K562 (cell line): ENCODE results near the gene FEN1. TPM values are rescaled to one million over a fixed set of nuclear protein-coding genes. Genes with fewer than 3 reads are reported as not detected.

ENCODE experiments used
- ARID1B ChIP-seq: fragments of 450-650 bp; IDR thresholded peaks from 2 replicates; pipeline ENCODE4 v1.6.1; 2016; ENCODE audit warnings: antibody characterized with exemption, mild to moderate bottlenecking, inconsistent platforms
- ATF1 ChIP-seq, 2 experiments: fragments of 450-650 bp in 1 of 2; IDR thresholded peaks; 2 replicates each; pipeline ENCODE4 v1.6.1; 2016; ENCODE audit warnings: missing compliant biosample characterization in 1 of 2, missing genetic modification characterization in 1 of 2
- CBX5 ChIP-seq: IDR thresholded peaks from 2 replicates; pipeline ENCODE4 v1.6.1; 2014; ENCODE audit warnings: low read depth, borderline replicate concordance
- CREB1 ChIP-seq, 2 experiments: sonication (generic) in 1 of 2; formaldehyde crosslinking in 1 of 2; IDR thresholded peaks; 2 replicates each; pipeline versions ENCODE4 v1.6.1 to v1.8.0; 2012 to 2022; ENCODE audit warnings: inconsistent platforms in 1 of 2, mild to moderate bottlenecking in 1 of 2, missing genetic modification reagents in 1 of 2, moderate library complexity in 1 of 2
- DMBX1 ChIP-seq: fragments of 250-450 bp; sonication (Bioruptor Pico); IDR thresholded peaks from 2 replicates; pipeline ENCODE4 v1.8.0; 2022; ENCODE audit warnings: inconsistent platforms, mild to moderate bottlenecking, moderate library complexity, borderline replicate concordance
- DPF2 ChIP-seq: fragments of 450-650 bp; IDR thresholded peaks from 2 replicates; pipeline ENCODE4 v1.6.1; 2016
- E2F3 ChIP-seq: fragments of 250-450 bp; sonication (Bioruptor Pico); IDR thresholded peaks from 2 replicates; pipeline ENCODE4 v1.4.0; 2020; ENCODE audit warnings: mild to moderate bottlenecking
- GABPB2 ChIP-seq: fragments of 250-450 bp; sonication (Bioruptor Pico); conservative IDR thresholded peaks from 2 replicates; pipeline ENCODE4 v1.5.1; 2021; ENCODE audit warnings: mild to moderate bottlenecking
- HDGF ChIP-seq: fragments of 450-650 bp; IDR thresholded peaks from 2 replicates; pipeline ENCODE4 v1.6.1; 2016
- MCM5 ChIP-seq: fragments of 450-650 bp; IDR thresholded peaks from 2 replicates; pipeline ENCODE4 v1.6.1; 2016; ENCODE audit warnings: low read depth
- NCOR1 ChIP-seq: fragments of 450-650 bp; IDR thresholded peaks from 2 replicates; pipeline ENCODE4 v1.6.1; 2016; ENCODE audit warnings: mild to moderate bottlenecking, moderate library complexity
- PHB2 ChIP-seq: fragments of 450-650 bp; IDR thresholded peaks from 2 replicates; pipeline ENCODE4 v1.6.1; 2017; ENCODE audit warnings: low read depth
- RBBP5 ChIP-seq: fragments of 200-600 bp; sonication (generic); IDR thresholded peaks from 2 replicates; pipeline ENCODE4 v1.6.1; 2012; ENCODE audit warnings: borderline replicate concordance, mild to moderate bottlenecking, low read length, control low read depth, inconsistent platforms; ENCODE audit not compliant: insufficient read depth, poor library complexity, severe bottlenecking
- RBM25 ChIP-seq: fragments of 200-400 bp; formaldehyde crosslinking; IDR thresholded peaks from 2 replicates; pipeline ENCODE4 v1.6.1; 2018; ENCODE audit warnings: low read length, low read depth, moderate library complexity; ENCODE audit not compliant: severe bottlenecking
- SP2 ChIP-seq: IDR thresholded peaks from 2 replicates; pipeline ENCODE4 v1.6.1; 2011; ENCODE audit warnings: mild to moderate bottlenecking, low read depth, low read length, moderate library complexity; ENCODE audit not compliant: poor library complexity, severe bottlenecking; ENCODE audit errors: extremely low read depth
- TEAD4 ChIP-seq, 2 experiments: sonication (generic) in 1 of 2; formaldehyde crosslinking in 1 of 2; IDR thresholded peaks; 2 replicates each; pipeline versions ENCODE4 v1.6.1 to v1.8.0; 2012 to 2022; ENCODE audit warnings: borderline replicate concordance in 1 of 2, inconsistent platforms in 1 of 2, low read length in 1 of 2, mild to moderate bottlenecking in 1 of 2, missing genetic modification reagents in 1 of 2
- ZBTB1 ChIP-seq: sonication (generic); formaldehyde crosslinking; IDR thresholded peaks from 2 replicates; pipeline ENCODE4 v1.8.1; 2023; ENCODE audit warnings: missing genetic modification reagents, low read depth, mild to moderate bottlenecking, borderline replicate concordance
- ZBTB8A ChIP-seq: fragments of 450-650 bp; IDR thresholded peaks from 2 replicates; pipeline ENCODE4 v1.6.1; 2018; ENCODE audit warnings: mild to moderate bottlenecking, moderate library complexity; ENCODE audit not compliant: partially characterized antibody
- ZNF274 ChIP-seq: IDR thresholded peaks from 2 replicates; pipeline ENCODE4 v1.6.1; 2011; ENCODE audit warnings: low read depth, mild to moderate bottlenecking, low read length, moderate library complexity, borderline replicate concordance
- ZNF785 ChIP-seq: fragments of 250-450 bp; sonication (Bioruptor Pico); IDR thresholded peaks from 2 replicates; pipeline ENCODE4 v1.4.0; 2020; ENCODE audit warnings: mild to moderate bottlenecking
- polyA plus RNA-seq, 8 experiments: library from polyadenylated mRNA; depleted of rRNA in 4 of 8; stranded (reverse) in 5 of 8; unstranded in 3 of 8; fragments of >200 nt; fragmentation: Nextera tagmentation in 2 of 8; fragmentation: Illumina TruSeq in 1 of 8; extraction: Ambion mirVana in 2 of 8; extraction: Trizol in 1 of 8; gene quantifications; 2 replicates each; pipeline versions ENCODE4 v1.2.1 to v1.2.3, GENCODE V29; 2011 to 2014; ENCODE audit warnings: inconsistent platforms in 1 of 8, missing spikeins in 1 of 8
- total RNA-seq, 7 experiments: library from RNA; depleted of rRNA in 6 of 7; stranded (reverse); fragments of >200 nt in 6 of 7; fragmentation: Illumina TruSeq in 2 of 7; extraction: Trizol in 2 of 7; gene quantifications; 2 replicates each; pipeline versions ENCODE4 v1.2.1 to v1.2.3, GENCODE V29; 2011 to 2021; ENCODE audit warnings: low replicate concordance in 1 of 7
- TF ChIP-seq, protein P1 (sequence below), 2 experiments: fragments of 450-650 bp; conservative IDR thresholded peaks; 2 replicates each; pipeline ENCODE4 v1.6.1; 2017; ENCODE audit warnings: mild to moderate bottlenecking in 2 of 2, moderate library complexity in 2 of 2

The FEN1 gene
- total and polyA plus RNA-seq, 9 of the 15 experiments (the other 6 are each of a cell fraction or from before 2014, with no cell fraction given): 58.1 to 156 (median 137) TPM

DNA sequence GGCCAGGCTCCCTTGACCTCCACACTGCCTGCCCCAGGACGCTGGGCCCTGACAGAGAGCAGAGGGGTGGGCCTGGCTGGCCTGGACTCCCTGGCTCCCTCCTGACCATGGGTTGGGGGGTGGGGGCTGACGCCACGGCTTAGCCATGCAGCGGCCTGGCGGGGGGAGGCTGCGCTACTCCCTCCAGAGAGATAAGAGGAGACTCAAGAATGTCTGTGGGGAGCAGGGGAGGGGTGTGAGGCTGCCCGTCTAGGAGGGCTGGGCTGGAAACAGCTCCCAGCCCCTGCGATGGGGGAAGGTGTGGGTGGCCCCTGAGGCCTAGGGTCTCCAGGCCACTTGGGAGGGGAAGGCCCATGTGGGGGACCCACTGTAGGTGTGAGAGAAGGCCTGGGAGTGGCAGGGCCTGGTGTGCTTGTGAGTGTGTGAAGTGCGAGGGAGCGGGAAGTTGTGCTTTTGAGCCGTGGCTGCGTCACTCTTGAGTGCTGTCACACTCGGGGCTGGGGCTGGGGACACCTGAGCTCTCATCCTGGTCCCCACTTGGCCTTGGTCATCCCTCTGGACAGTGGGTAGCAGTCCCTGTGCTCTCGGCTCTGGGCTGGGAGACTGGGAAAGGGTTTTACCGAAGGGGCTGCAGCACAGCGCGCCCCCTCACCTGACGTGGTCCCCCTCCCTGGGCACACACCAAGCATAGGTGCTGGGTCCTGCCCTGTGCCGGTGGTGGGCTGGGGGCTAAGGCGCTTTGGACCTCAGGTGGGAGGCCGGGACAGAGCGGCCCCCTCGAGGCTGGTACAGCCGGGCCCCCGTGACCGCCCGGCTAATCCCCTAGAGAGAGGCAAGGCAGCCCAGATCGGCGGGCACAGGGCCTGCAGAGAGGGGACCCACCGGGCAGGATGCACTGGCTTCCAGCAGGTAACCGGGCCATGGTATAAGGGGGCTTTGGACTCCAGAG is 37.9 kb upstream of the FEN1 start (continued):
- TF ChIP-seq DPF2 (peak; percentile 67), GABPB2 (CRISPR knock-in tag) (no peak), ZBTB1 (CRISPR knock-in tag) (no peak), RBM25 (no peak), PHB2 (no peak), TEAD4 (IDR thresholded peaks at IDR 0.05; ENCODE audit: low read length) (peak; percentile 77), TEAD4 (CRISPR knock-in tag; IDR thresholded peaks at IDR 0.05; ENCODE audit: borderline replicate concordance) (no peak), ZNF785 (CRISPR knock-in tag) (no peak), SP2 (no peak), ATF1 (CRISPR knock-in tag; IDR thresholded peaks at IDR 0.05) (no peak), ATF1 (tag; IDR thresholded peaks at IDR 0.05) (peak; percentile 57), DMBX1 (no peak), MCM5 (no peak), CBX5 (no peak), CREB1 (IDR thresholded peaks at IDR 0.05) (peak; percentile 38; the same call in 1 of the 2 replicates), CREB1 (CRISPR knock-in tag; IDR thresholded peaks at IDR 0.05) (no peak), HDGF (0 out of 2 replicates have a peak, but pooled peaks have one; percentile 23), NCOR1 (no peak), RBBP5 (no peak), ZBTB8A (no peak), ZNF274 (no peak), E2F3 (CRISPR knock-in tag) (no peak), ARID1B (peak; percentile 70)
- TF ChIP-seq, protein P1, sequence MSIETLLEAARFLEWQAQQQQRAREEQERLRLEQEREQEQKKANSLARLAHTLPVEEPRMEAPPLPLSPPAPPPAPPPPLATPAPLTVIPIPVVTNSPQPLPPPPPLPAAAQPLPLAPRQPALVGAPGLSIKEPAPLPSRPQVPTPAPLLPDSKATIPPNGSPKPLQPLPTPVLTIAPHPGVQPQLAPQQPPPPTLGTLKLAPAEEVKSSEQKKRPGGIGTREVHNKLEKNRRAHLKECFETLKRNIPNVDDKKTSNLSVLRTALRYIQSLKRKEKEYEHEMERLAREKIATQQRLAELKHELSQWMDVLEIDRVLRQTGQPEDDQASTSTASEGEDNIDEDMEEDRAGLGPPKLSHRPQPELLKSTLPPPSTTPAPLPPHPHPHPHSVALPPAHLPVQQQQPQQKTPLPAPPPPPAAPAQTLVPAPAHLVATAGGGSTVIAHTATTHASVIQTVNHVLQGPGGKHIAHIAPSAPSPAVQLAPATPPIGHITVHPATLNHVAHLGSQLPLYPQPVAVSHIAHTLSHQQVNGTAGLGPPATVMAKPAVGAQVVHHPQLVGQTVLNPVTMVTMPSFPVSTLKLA (conservative IDR thresholded peaks at IDR 0.05): 0 out of 4 replicates have a peak, but pooled peaks of 1 of the 2 experiments have one; percentile 33
